GM23338 (cell line): ENCODE results near the gene DNAJC12. TPM values are rescaled to one million over a fixed set of nuclear protein-coding genes. Genes with fewer than 3 reads are reported as not detected.

Experiments used
- ATAC-seq: fragments of 200-7000 bp; cut with Tn5 transposase; 3 replicates; pipeline ENCODE4 v1.9.1; 2020
- DNase-seq: peaks from one replicate; pipeline ENCODE4 v3.0.0-alpha.2; 2015; ENCODE audit warnings: low spot score
- H2AFZ ChIP-seq: fragments of 200-600 bp; sonication (generic); 2 replicates; pipeline ENCODE4 v1.8.0; 2016; ENCODE audit warnings: antibody characterized with exemption, mild to moderate bottlenecking, moderate library complexity
- H3F3A ChIP-seq: fragments of 200-600 bp; sonication (generic); replicated peaks from 2 replicates; pipeline ENCODE4 v1.8.0; 2017; ENCODE audit warnings: antibody characterized with exemption, mixed run types, low read depth
- H3K27ac ChIP-seq: fragments of 200-600 bp; sonication (generic); 2 replicates; pipeline ENCODE4 v1.6.1; 2016; ENCODE audit warnings: low read depth
- H3K27me3 ChIP-seq: fragments of 200-600 bp; sonication (generic); 2 replicates; pipeline ENCODE4 v1.8.0; 2016; ENCODE audit warnings: mild to moderate bottlenecking, mixed run types, moderate library complexity; ENCODE audit not compliant: insufficient read depth
- H3K36me3 ChIP-seq: fragments of 200-600 bp; sonication (generic); 2 replicates; pipeline ENCODE4 v1.8.0; 2016; ENCODE audit warnings: mild to moderate bottlenecking; ENCODE audit not compliant: insufficient read depth
- H3K4me1 ChIP-seq: fragments of 200-600 bp; sonication (generic); 2 replicates; pipeline ENCODE4 v1.8.0; 2016; ENCODE audit warnings: mild to moderate bottlenecking, moderate library complexity; ENCODE audit not compliant: insufficient read depth
- H3K4me2 ChIP-seq: fragments of 200-600 bp; sonication (generic); 2 replicates; pipeline ENCODE4 v1.7.1; 2017; ENCODE audit warnings: mixed run types
- H3K4me3 ChIP-seq: fragments of 200-600 bp; sonication (generic); 2 replicates; pipeline ENCODE4 v1.6.1; 2016; ENCODE audit warnings: mixed run types
- H3K79me2 ChIP-seq: fragments of 200-600 bp; sonication (generic); replicated peaks from 2 replicates; pipeline ENCODE4 v1.8.0; 2017; ENCODE audit warnings: mild to moderate bottlenecking; ENCODE audit not compliant: insufficient read depth
- H3K9me2 ChIP-seq: fragments of 200-600 bp; sonication (generic); 2 replicates; pipeline ENCODE4 v1.8.0; 2017; ENCODE audit not compliant: insufficient read depth
- H4K20me1 ChIP-seq: fragments of 200-600 bp; sonication (generic); replicated peaks from 2 replicates; pipeline ENCODE4 v1.8.0; 2017; ENCODE audit warnings: mild to moderate bottlenecking; ENCODE audit not compliant: insufficient read depth
- H3K27ac Mint-ChIP-seq: 2 replicates; pipeline ENCODE4 v1.8.0; 2020; ENCODE audit warnings: inconsistent platforms, mild to moderate bottlenecking, moderate library complexity, mixed read lengths
- H3K27me3 Mint-ChIP-seq: 3 replicates; pipeline ENCODE4 v1.8.0; 2022; ENCODE audit warnings: low read depth, mild to moderate bottlenecking, moderate library complexity, mixed read lengths, inconsistent platforms; ENCODE audit not compliant: insufficient read depth, poor library complexity
- H3K36me3 Mint-ChIP-seq: 3 replicates; pipeline ENCODE4 v1.8.0; 2021; ENCODE audit warnings: low read depth, mild to moderate bottlenecking, inconsistent platforms, moderate library complexity, mixed read lengths
- H3K4me1 Mint-ChIP-seq: 3 replicates; pipeline ENCODE4 v1.8.0; 2020; ENCODE audit warnings: mild to moderate bottlenecking, inconsistent platforms, mixed read lengths
- H3K4me3 Mint-ChIP-seq: 3 replicates; pipeline ENCODE4 v1.8.0; 2021; ENCODE audit warnings: moderate library complexity, mild to moderate bottlenecking, inconsistent platforms, mixed read lengths
- H3K9me3 Mint-ChIP-seq: 3 replicates; pipeline ENCODE4 v1.8.0; 2020; ENCODE audit warnings: moderate library complexity, mild to moderate bottlenecking, inconsistent platforms, mixed read lengths
- CREB1 ChIP-seq: fragments of 250-450 bp; sonication (Bioruptor Pico); IDR thresholded peaks from 2 replicates; pipeline ENCODE4 v1.5.0; 2020; ENCODE audit warnings: low read depth, mild to moderate bottlenecking, moderate library complexity
- ETS1 ChIP-seq: IDR thresholded peaks from 2 replicates; pipeline ENCODE4 v1.6.1; 2016; ENCODE audit warnings: antibody characterized with exemption
- JUNB ChIP-seq: IDR thresholded peaks from one replicate; pipeline ENCODE4 v1.6.1; 2016; ENCODE audit warnings: antibody characterized with exemption; ENCODE audit not compliant: unreplicated experiment
- REST ChIP-seq: IDR thresholded peaks from one replicate; pipeline ENCODE4 v1.6.1; 2018; ENCODE audit warnings: antibody characterized with exemption; ENCODE audit not compliant: unreplicated experiment
- ZNF114 ChIP-seq: fragments of 250-450 bp; sonication (Bioruptor Pico); IDR thresholded peaks from 2 replicates; pipeline ENCODE4 v1.5.0; 2020; ENCODE audit warnings: mild to moderate bottlenecking, moderate library complexity
- ZNF331 ChIP-seq: fragments of 250-450 bp; sonication (Bioruptor Pico); IDR thresholded peaks from 2 replicates; pipeline ENCODE4 v1.5.0; 2020; ENCODE audit warnings: low read depth, mild to moderate bottlenecking, moderate library complexity
- ZNF462 ChIP-seq: fragments of 250-450 bp; sonication (Bioruptor Pico); IDR thresholded peaks from 2 replicates; pipeline ENCODE4 v1.5.0; 2020; ENCODE audit warnings: mild to moderate bottlenecking, moderate library complexity
- polyA plus RNA-seq: library from polyadenylated mRNA; unstranded; fragments of >200 nt; fragmentation: Nextera tagmentation; extraction: Ambion mirVana; gene quantifications from 2 replicates; pipeline ENCODE4 v1.2.1, GENCODE V29; 2016
- total RNA-seq: library from RNA; depleted of rRNA; stranded (reverse); fragments of >200 nt; shearing (Covaris generic); gene quantifications from 2 replicates; pipeline ENCODE4 v1.2.3, GENCODE V29; 2014

The DNAJC12 gene
- total and polyA plus RNA-seq, 2 experiments from 2014 or later, result 2.2 to 4.5 TPM

GRCh38 chr10:67868132-67868531, 30.1 kb upstream of the DNAJC12 start (continued):
- no peak for TF ChIP-seq ZNF462 (CRISPR knock-in tag)

GRCh38 chr10:67864607-67865371, 26.8 kb upstream of the DNAJC12 start:
- H3K36me3 ChIP-seq, result no peaks in the 10 kb centered on the region
- no peaks in the 10 kb centered on the region for H4K20me1 ChIP-seq
- peak overlapping the region; percentile 73 for H2AFZ ChIP-seq
- DNase-seq (no peak), ATAC-seq (no peak)
- H3K4me1 ChIP-seq, result peaks cover 38% of the 10 kb centered on the region
- no peaks in the 10 kb centered on the region for H3K9me3 Mint-ChIP-seq
- no peak overlapping the region for H3K4me3 Mint-ChIP-seq
- no peaks in the 10 kb centered on the region for H3K9me2 ChIP-seq
- H3K4me2 ChIP-seq, result no peak overlapping the region
- H3K27ac ChIP-seq, result no peak overlapping the region
- H3K27me3 ChIP-seq, result no peaks in the 10 kb centered on the region
- H3K27me3 Mint-ChIP-seq, result peaks cover 4% of the 10 kb centered on the region
- peaks cover 27% of the 10 kb centered on the region for H3F3A ChIP-seq
- H3K36me3 Mint-ChIP-seq, result no peaks in the 10 kb centered on the region
- no peak overlapping the region for H3K27ac Mint-ChIP-seq
- no peak overlapping the region for H3K4me3 ChIP-seq
- peaks cover 28% of the 10 kb centered on the region for H3K4me1 Mint-ChIP-seq
- peaks cover 8% of the 10 kb centered on the region; the same call in 1 of the 2 replicates for H3K79me2 ChIP-seq
- no peak for TF ChIP-seq REST
- no peak for TF ChIP-seq ZNF331 (CRISPR knock-in tag)
- no peak for TF ChIP-seq ETS1
- TF ChIP-seq CREB1 (CRISPR knock-in tag), result no peak
- no peak for TF ChIP-seq JUNB
- TF ChIP-seq ZNF114 (CRISPR knock-in tag), result no peak
